Endothelial cell of umbilical vein (primary cell): ENCODE measurements around the gene ACAD10. TPM values are rescaled to one million over a fixed set of nuclear protein-coding genes. Genes with fewer than 3 reads are reported as not detected.

ENCODE experiments used
- BruUV-seq: library from RNA; stranded (reverse); fragments of 400-500 nt; replicated peaks from 2 replicates; lab custom pipeline; 2021; lab: Mats Ljungman, UMichigan
- CTCF ChIA-PET: fragments of 300-600, 350-600 bp; sonication (Branson Sonifier 250); formaldehyde crosslinking; loops from one replicate; lab custom pipeline; 2021; ENCODE audit warnings: antibody characterized with exemption, inconsistent platforms; lab: Charles Lee
- POLR2A ChIA-PET: fragments of 300-600, 350-600 bp; sonication (Branson Sonifier 250); formaldehyde crosslinking; loops from one replicate; lab custom pipeline; 2021; ENCODE audit warnings: antibody characterized with exemption, inconsistent platforms; lab: Charles Lee
- DNase-seq: peaks from one replicate; pipeline ENCODE4 v3.0.0-alpha.2; 2011; ENCODE audit warnings: low read depth, low spot score
- FAIRE-seq: peaks from 2 replicates; lab custom pipeline; 2011; peaks lifted over from hg19 to GRCh38; lab: Jason Lieb, UNC
- H2AFZ ChIP-seq: 2 replicates; pipeline ENCODE4 v1.6.0; 2012; ENCODE audit warnings: low read depth, low read length, control low read depth, inconsistent platforms
- H3K27ac ChIP-seq: 2 replicates; pipeline ENCODE4 v1.5.1; 2011; ENCODE audit warnings: low read depth, mild to moderate bottlenecking, control low read depth, low read length, moderate library complexity; ENCODE audit not compliant: insufficient read depth
- H3K27me3 ChIP-seq, 2 experiments: 2 replicates each; pipeline versions ENCODE4 v1.6.0 to v1.6.1; 2011; ENCODE audit warnings: low read length in 2 of 2, mixed read lengths in 1 of 2; ENCODE audit not compliant: control insufficient read depth in 2 of 2, insufficient read depth in 2 of 2
- H3K36me3 ChIP-seq, 2 experiments: 2 replicates in 1 of 2; 3 replicates in 1 of 2; pipeline ENCODE4 v1.5.1; 2011; ENCODE audit warnings: low read length in 2 of 2, mild to moderate bottlenecking in 1 of 2, moderate library complexity in 1 of 2; ENCODE audit not compliant: control insufficient read depth in 2 of 2, insufficient read depth in 2 of 2; ENCODE audit errors: extremely low read depth in 1 of 2
- H3K4me1 ChIP-seq: 3 replicates; pipeline ENCODE4 v1.5.1; 2011; ENCODE audit warnings: mild to moderate bottlenecking, low read length; ENCODE audit not compliant: control insufficient read depth, insufficient read depth; ENCODE audit errors: extremely low read depth
- H3K4me2 ChIP-seq: 2 replicates; pipeline ENCODE4 v1.6.1; 2011; ENCODE audit warnings: low read length, control low read depth, mixed read lengths; ENCODE audit not compliant: insufficient read depth
- H3K4me3 ChIP-seq, 3 experiments: fragments of 200-600 bp in 1 of 3; sonication (generic), shearing (Covaris generic) in 1 of 3; replicated peaks in 1 of 3; 2 replicates each; pipeline ENCODE4 v1.5.1; 2011 to 2016; ENCODE audit warnings: control low read depth in 3 of 3, low read length in 3 of 3, mild to moderate bottlenecking in 2 of 3, inconsistent platforms in 1 of 3, low read depth in 1 of 3, moderate library complexity in 1 of 3; ENCODE audit not compliant: insufficient read depth in 1 of 3
- H3K79me2 ChIP-seq: 2 replicates; pipeline ENCODE4 v1.6.0; 2012; ENCODE audit warnings: low read length, inconsistent platforms; ENCODE audit not compliant: control insufficient read depth, insufficient read depth
- H3K9ac ChIP-seq: replicated peaks from 2 replicates; pipeline ENCODE3; 2011; ENCODE audit warnings: low read length, control low read depth; ENCODE audit not compliant: insufficient read depth; ENCODE audit errors: extremely low read depth
- H3K9me1 ChIP-seq: replicated peaks from 3 replicates; pipeline ENCODE4 v1.6.0; 2011; ENCODE audit warnings: mild to moderate bottlenecking, low read length; ENCODE audit not compliant: control insufficient read depth, insufficient read depth; ENCODE audit errors: extremely low read depth
- H3K9me3 ChIP-seq: replicated peaks from 2 replicates; pipeline ENCODE4 v1.5.1; 2012; ENCODE audit warnings: low read length, inconsistent platforms; ENCODE audit not compliant: control insufficient read depth, insufficient read depth
- H4K20me1 ChIP-seq: replicated peaks from 2 replicates; pipeline ENCODE3; 2011; ENCODE audit warnings: mild to moderate bottlenecking, low read length; ENCODE audit not compliant: control insufficient read depth, insufficient read depth; ENCODE audit errors: extremely low read depth
- EZH2 ChIP-seq: IDR thresholded peaks from 2 replicates; pipeline ENCODE4 v1.6.1; 2012; ENCODE audit warnings: borderline replicate concordance, low read depth, mild to moderate bottlenecking, moderate library complexity, low read length, inconsistent platforms; ENCODE audit not compliant: severe bottlenecking
- FOS ChIP-seq: IDR thresholded peaks from 2 replicates; pipeline ENCODE4 v1.6.1; 2011; ENCODE audit warnings: mild to moderate bottlenecking, low read length, moderate library complexity, borderline replicate concordance; ENCODE audit not compliant: insufficient read depth
- GATA2 ChIP-seq: IDR thresholded peaks from 2 replicates; pipeline ENCODE4 v1.7.0; 2011; ENCODE audit warnings: low read depth, mild to moderate bottlenecking, moderate library complexity, mixed read lengths, low read length; ENCODE audit not compliant: insufficient read length, insufficient read depth
- JUN ChIP-seq: IDR thresholded peaks from 2 replicates; pipeline ENCODE4 v1.6.1; 2011; ENCODE audit warnings: borderline replicate concordance, low read depth; ENCODE audit not compliant: insufficient read length, insufficient read depth
- MAX ChIP-seq: IDR thresholded peaks from 2 replicates; pipeline ENCODE4 v1.6.1; 2011; ENCODE audit not compliant: insufficient read depth, insufficient read length
- MYC ChIP-seq: IDR thresholded peaks from one replicate; pipeline ENCODE4 v1.6.1; 2011; ENCODE audit warnings: mild to moderate bottlenecking, low read depth, low read length
- POLR2A ChIP-seq: IDR thresholded peaks from 2 replicates; pipeline ENCODE4 v1.6.1; 2012; ENCODE audit warnings: low read depth, mild to moderate bottlenecking, control low read depth, low read length
- POLR2AphosphoS5 ChIP-seq: IDR thresholded peaks from 2 replicates; pipeline ENCODE4 v1.6.1; 2012; ENCODE audit warnings: low read depth, mild to moderate bottlenecking, control low read depth, low read length, moderate library complexity; ENCODE audit not compliant: insufficient read depth
- dilution Hi-C: fragments of 300-500 bp; cut with MboI; formaldehyde crosslinking; loops from one replicate; pipeline ENCODE4 v1.15.0; 2019; ENCODE audit warnings: low sequenced_read_pairs; ENCODE audit not compliant: extremely low pct_ligation_motif_present
- intact Hi-C: fragments of 100-400 bp; cut with micrococcal nuclease; formaldehyde crosslinking; loops from one replicate; pipeline ENCODE4 v1.10.0; 2022
- polyA plus RNA-seq, 4 experiments: library from polyadenylated mRNA; depleted of rRNA in 3 of 4; stranded (reverse) in 3 of 4; unstranded in 1 of 4; fragments of >200 nt; gene quantifications; 2 replicates each; pipeline versions ENCODE4 v1.2.1 to v1.2.3, GENCODE V29; 2011 to 2012; ENCODE audit warnings: missing spikeins in 1 of 4
- total RNA-seq: library from RNA; stranded (reverse); gene quantifications from 2 replicates; pipeline ENCODE4 v1.2.3, GENCODE V29; 2021
- TF ChIP-seq, protein P1 (sequence below), 2 donors: IDR thresholded peaks; 1 replicate in 1 of 2; 2 replicates in 1 of 2; pipeline ENCODE4 v1.5.1; 2011; ENCODE audit warnings: low read length in 2 of 2, mild to moderate bottlenecking in 2 of 2, moderate library complexity in 2 of 2, control low read depth in 1 of 2, inconsistent platforms in 1 of 2, low read depth in 1 of 2; ENCODE audit not compliant: insufficient read depth in 1 of 2; ENCODE audit errors: extremely low read depth in 1 of 2

The ACAD10 gene
- total and polyA plus RNA-seq, 2 donors (not counting 3 experiments of a cell fraction or from before 2014, with no cell fraction given): 15.2 to 16.3 TPM

GRCh38 chr12:111748867-111749266, 63.0 kb downstream of the ACAD10 start:
- Histone ChIP-seq H3K36me3 (peaks cover 0 to 5% of the 10 kb centered on the region in 2 experiments), H3K27ac (peak overlapping the region; percentile 7), H3K27me3 (no peaks in the 10 kb centered on the region), H3K79me2 (no peaks in the 10 kb centered on the region), H3K4me2 (no peak overlapping the region), H2AFZ (no peak overlapping the region), H3K9me1 (no peaks in the 10 kb centered on the region), H3K9ac (no peak overlapping the region), H3K4me1 (peaks cover 18% of the 10 kb centered on the region), H3K4me3 (no peak overlapping the region), H4K20me1 (no peaks in the 10 kb centered on the region), H3K9me3 (no peaks in the 10 kb centered on the region)
- no TSS peak for BruUV-seq
- CTCF ChIA-PET: interaction anchor here (3.8 kb wide), 1 partner anchor 64 kb away, joined by 18 read pairs; no protein-coding TSS in a partner anchor
- intact Hi-C loops (loop anchor here (2.0 kb wide), 1 partner anchor 74 kb away; no protein-coding TSS in a partner anchor), dilution Hi-C loops (no loop called here)
- DNase-seq: peak; percentile 69
- POLR2A ChIA-PET: no interaction called here
- no peak for TF ChIP-seq MAX
- no peak for TF ChIP-seq EZH2
- peak; percentile 42 for TF ChIP-seq FOS
- TF ChIP-seq GATA2: no peak
- peak; percentile 93 for FAIRE-seq

- no peak overlapping the region for H3K4me3 ChIP-seq
- no peaks in the 10 kb centered on the region for H4K20me1 ChIP-seq
- H3K9ac ChIP-seq: no peak overlapping the region
- H3K27ac ChIP-seq: no peak overlapping the region
- no peaks in the 10 kb centered on the region for H3K9me3 ChIP-seq
- no peaks in the 10 kb centered on the region for H3K27me3 ChIP-seq
- intact Hi-C loops: loop anchor here (2.0 kb wide), 1 partner anchor 73 kb away; no protein-coding TSS in a partner anchor
- peaks cover 18% of the 10 kb centered on the region for H3K4me1 ChIP-seq
- FAIRE-seq: no peak
- no peak for TF ChIP-seq MYC
- no peak for TF ChIP-seq EZH2
- TF ChIP-seq GATA2: no peak
- TF ChIP-seq MAX: no peak
- TF ChIP-seq, protein P1, sequence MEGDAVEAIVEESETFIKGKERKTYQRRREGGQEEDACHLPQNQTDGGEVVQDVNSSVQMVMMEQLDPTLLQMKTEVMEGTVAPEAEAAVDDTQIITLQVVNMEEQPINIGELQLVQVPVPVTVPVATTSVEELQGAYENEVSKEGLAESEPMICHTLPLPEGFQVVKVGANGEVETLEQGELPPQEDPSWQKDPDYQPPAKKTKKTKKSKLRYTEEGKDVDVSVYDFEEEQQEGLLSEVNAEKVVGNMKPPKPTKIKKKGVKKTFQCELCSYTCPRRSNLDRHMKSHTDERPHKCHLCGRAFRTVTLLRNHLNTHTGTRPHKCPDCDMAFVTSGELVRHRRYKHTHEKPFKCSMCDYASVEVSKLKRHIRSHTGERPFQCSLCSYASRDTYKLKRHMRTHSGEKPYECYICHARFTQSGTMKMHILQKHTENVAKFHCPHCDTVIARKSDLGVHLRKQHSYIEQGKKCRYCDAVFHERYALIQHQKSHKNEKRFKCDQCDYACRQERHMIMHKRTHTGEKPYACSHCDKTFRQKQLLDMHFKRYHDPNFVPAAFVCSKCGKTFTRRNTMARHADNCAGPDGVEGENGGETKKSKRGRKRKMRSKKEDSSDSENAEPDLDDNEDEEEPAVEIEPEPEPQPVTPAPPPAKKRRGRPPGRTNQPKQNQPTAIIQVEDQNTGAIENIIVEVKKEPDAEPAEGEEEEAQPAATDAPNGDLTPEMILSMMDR (IDR thresholded peaks at IDR 0.05; ENCODE audit: extremely low read depth in 1 of 2, insufficient read depth in 1 of 2, low read depth in 1 of 2, low read length in 2 of 2): no peak
- no peak for TF ChIP-seq JUN
- TF ChIP-seq POLR2AphosphoS5: no peak
- no peak for TF ChIP-seq POLR2A
- no peak for TF ChIP-seq FOS
- dilution Hi-C loops: no loop called here
- H3K79me2 ChIP-seq: no peaks in the 10 kb centered on the region
- no peak overlapping the region for H3K4me2 ChIP-seq
- H3K9me1 ChIP-seq: no peaks in the 10 kb centered on the region
- ChIA-PET POLR2A (no interaction called here), CTCF (interaction anchor here (3.8 kb wide), 1 partner anchor 64 kb away, joined by 18 read pairs; no protein-coding TSS in a partner anchor)
- DNase-seq: no peak
- no TSS peak for BruUV-seq
- H3K36me3 ChIP-seq: peaks cover 0 to 7% of the 10 kb centered on the region in 2 experiments
- H2AFZ ChIP-seq: no peak overlapping the region
Measured at GRCh38 chr12:111749391-111749790, 63.5 kb downstream of the ACAD10 start.
